Adipocyte (in vitro differentiated cells): ENCODE measurements around the gene SCART1.
"Not testable (repeated sequence)": the region's sequence is repeated elsewhere in the genome, so short reads cannot be mapped to it uniquely, and the experiment has no call there.

Experiments used
- DNase-seq: peaks from one replicate; pipeline ENCODE4 v3.0.0-alpha.2; 2015; ENCODE audit warnings: low read depth
- H3K27me3 ChIP-seq: replicated peaks from 2 replicates; pipeline ENCODE4 v1.7.0; 2013; ENCODE audit warnings: mild to moderate bottlenecking, low read length, moderate library complexity; ENCODE audit not compliant: control insufficient read depth, insufficient read depth
- H3K36me3 ChIP-seq: 2 replicates; pipeline ENCODE4 v1.7.0; 2013; ENCODE audit warnings: low read length, mild to moderate bottlenecking, moderate library complexity; ENCODE audit not compliant: control insufficient read depth, insufficient read depth, severe bottlenecking
- H3K4me1 ChIP-seq: 2 replicates; pipeline ENCODE4 v1.7.0; 2013; ENCODE audit warnings: mild to moderate bottlenecking, low read length, moderate library complexity; ENCODE audit not compliant: control insufficient read depth, insufficient read depth
- H3K4me3 ChIP-seq: 2 replicates; pipeline ENCODE4 v1.7.0; 2013; ENCODE audit warnings: mild to moderate bottlenecking, low read length, moderate library complexity
- H3K9ac ChIP-seq: 2 replicates; pipeline ENCODE4 v1.7.0; 2013; ENCODE audit warnings: mild to moderate bottlenecking, low read length, moderate library complexity
- H3K9me3 ChIP-seq: 2 replicates; pipeline ENCODE4 v1.7.0; 2013; ENCODE audit warnings: mild to moderate bottlenecking, low read length, moderate library complexity; ENCODE audit not compliant: control insufficient read depth

Gene SCART1

DNA sequence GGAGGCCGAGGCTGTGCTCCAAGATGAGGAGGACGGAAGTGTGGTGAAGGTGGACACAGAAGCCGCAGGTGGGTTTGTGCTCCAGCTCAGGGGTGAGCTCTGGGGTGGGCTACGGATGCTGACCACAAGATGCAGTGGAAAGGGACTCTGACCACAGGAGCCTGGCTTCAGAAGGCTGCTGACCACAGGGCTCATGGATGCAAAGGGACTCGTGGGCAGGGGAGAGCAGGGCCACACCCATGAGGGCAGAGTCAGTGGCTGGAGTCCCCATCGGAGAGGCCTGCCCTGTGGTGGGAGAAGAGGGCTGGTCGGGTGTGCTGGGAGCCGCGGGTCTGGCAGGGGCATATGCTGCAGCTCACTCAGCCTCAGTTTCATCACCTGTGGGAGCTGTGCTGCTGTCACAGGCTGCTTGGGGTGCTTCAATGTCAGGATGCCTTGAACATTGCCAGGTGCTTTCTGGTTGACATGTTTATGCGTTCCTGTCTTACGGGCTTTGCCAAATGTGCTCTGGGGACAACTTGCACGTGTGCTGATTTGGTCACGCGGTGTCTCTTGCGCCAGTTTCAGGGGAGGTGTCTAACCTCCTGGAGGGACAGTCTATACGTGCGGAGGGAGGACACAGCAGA lies 13.7 kb downstream of the SCART1 start:
- no peak for DNase-seq
- Histone ChIP-seq H3K9ac (no peak overlapping the region), H3K27me3 (no peaks in the 10 kb centered on the region), H3K4me3 (no peak overlapping the region), H3K36me3 (peaks cover 5% of the 10 kb centered on the region), H3K4me1 (no peaks in the 10 kb centered on the region), H3K9me3 (no peaks in the 10 kb centered on the region)

DNA sequence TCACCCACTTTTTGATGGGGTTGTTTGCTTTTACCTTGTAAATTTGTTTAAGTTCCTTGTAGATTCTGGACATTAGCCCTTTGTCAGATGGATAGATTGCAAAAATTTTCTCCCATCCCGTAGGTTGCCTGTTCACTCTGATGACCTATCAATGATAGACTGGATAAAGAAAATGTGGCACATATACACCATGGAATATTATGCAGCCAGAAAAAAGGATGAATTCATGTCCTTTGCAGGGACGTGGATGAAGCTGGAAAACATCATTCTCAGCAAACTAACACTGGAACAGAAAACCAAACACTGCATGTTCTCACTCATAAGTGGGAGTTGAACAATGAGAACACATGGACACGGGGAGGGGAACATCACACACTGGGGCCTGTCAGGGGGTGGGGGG lies 15.5 kb downstream of the SCART1 start:
- H3K4me1 ChIP-seq, H3K9ac ChIP-seq, DNase-seq, H3K4me3 ChIP-seq, H3K9me3 ChIP-seq, H3K36me3 ChIP-seq, H3K27me3 ChIP-seq: not testable (repeated sequence)

DNA sequence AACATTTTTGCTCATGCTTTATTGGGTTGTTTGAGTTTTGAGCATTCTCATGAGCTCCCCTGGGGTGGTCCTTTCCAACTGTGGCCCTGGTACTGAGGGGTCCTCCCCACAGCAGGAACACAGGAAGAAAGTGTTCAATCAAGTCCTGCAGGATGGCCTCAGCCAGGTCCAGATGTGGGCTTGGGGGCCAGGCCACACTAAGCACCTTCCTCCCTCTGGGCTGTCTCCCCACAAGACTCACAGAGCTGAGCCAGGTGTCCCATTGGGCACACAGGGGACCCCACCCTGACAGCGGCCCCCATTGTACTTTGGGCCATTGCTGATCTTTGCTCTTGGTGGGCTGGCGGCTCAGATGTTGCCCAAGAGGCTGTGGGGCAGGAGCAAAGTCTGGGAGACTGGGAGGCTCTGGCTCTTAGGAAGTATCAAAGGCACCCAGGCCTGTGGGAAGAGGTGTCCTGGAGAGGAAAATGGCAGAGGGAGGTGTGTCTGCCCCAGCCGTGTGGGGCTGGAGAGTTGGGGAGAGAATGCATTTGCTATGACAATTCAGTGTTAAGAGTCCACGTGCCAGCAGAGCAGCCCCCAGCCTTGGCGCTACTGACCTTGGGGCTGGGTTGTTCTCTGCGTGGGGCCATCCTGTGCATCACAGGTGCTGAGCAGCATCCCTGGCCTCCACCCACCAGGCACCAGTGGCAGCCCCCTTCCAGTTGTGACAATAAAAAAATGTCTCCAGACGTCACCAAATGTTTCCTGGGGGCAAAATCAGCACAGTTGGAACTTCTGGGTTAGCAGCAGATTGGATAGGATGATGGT lies 17.8 kb downstream of the SCART1 start:
- H3K36me3 ChIP-seq, result peaks cover 5% of the 10 kb centered on the region
- no peak overlapping the region for H3K9ac ChIP-seq
- no peaks in the 10 kb centered on the region for H3K27me3 ChIP-seq
- H3K9me3 ChIP-seq, result no peaks in the 10 kb centered on the region
- no peaks in the 10 kb centered on the region for H3K4me1 ChIP-seq
- no peak for DNase-seq
- H3K4me3 ChIP-seq, result no peak overlapping the region

DNA sequence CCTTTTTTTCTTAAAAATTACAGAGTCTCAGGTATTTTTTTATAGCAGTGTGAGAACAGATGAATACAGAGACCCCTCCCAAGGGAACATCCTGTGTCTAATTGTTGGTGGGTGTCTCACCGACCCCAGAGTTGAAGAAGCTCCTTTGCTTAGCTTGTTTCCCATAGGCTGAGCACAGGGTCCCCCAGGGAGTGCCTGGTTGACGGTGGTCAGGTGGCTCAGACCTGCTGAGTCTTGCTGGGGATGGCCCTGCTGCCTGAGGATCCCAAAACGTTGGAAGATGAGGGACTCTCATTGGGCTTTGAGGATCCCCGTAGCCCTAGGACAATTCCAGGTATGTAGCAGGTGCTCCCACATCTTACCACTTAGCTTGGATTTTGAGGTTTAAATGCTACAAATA lies 19.5 kb downstream of the SCART1 start:
- DNase-seq, result no peak
- H3K27me3 ChIP-seq, result no peaks in the 10 kb centered on the region
- no peaks in the 10 kb centered on the region for H3K4me1 ChIP-seq
- H3K9me3 ChIP-seq, result no peaks in the 10 kb centered on the region
- no peaks in the 10 kb centered on the region for H3K36me3 ChIP-seq
- H3K9ac ChIP-seq, result no peak overlapping the region
- no peak overlapping the region for H3K4me3 ChIP-seq

DNA sequence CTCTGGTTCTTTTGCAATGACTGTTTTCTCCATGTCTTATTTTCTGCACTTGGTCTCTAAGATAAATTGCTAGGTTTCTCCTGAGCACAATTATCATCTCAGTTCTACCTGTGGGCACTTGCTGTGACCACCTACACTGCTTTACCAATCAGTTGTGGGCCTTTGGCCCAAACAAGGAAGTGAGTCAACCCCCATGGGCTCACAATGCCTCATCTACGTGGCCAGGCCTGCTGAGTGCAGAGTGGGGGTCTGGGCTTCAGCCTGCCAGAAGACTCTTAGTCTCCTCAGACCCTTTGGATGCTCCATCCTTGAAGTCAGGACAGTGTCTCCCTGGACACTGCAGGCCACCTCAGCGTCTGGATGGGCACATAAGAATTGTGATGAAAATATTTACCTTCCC lies 20.3 kb downstream of the SCART1 start:
- Histone ChIP-seq H3K9ac (no peak overlapping the region), H3K4me3 (no peak overlapping the region), H3K4me1 (no peaks in the 10 kb centered on the region), H3K36me3 (no peaks in the 10 kb centered on the region), H3K9me3 (no peaks in the 10 kb centered on the region), H3K27me3 (no peaks in the 10 kb centered on the region)
- no peak for DNase-seq

DNA sequence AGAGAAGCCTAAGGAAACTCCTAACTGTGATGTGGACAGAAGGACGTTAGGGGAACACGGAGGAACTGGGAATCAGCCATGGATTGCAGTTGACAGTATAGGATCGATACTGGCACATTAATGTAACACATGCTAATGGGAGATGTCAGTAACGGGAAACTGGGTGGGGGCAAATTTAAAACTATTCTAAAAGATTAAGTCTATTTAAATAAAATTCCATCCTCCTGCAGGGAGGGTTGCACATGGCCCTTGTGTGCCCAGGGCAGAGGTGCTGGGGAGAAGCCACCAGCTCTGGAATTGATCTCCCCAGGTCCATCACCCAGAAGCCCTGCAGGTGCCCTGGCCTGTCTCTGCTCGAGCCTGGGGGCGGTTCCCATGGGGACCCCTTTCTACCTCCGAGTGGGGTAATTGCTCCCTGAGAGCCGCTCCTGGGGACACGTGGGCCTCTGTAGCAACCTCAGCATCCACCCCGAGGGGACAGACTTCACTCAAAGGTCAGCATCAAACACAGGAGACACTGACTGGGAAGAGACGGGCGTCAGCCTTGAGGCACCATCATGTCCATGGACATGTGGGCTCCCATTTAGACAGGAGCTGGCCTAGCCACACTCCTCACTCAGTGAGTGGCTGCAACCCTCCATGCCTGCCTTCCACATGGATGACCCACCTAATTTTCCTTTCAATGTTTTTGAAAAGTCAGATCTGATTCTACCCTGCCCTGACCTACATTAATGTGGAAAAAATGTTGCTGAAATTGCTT lies 21.1 kb downstream of the SCART1 start:
- Histone ChIP-seq H3K9ac (no peak overlapping the region), H3K27me3 (no peaks in the 10 kb centered on the region), H3K9me3 (no peaks in the 10 kb centered on the region), H3K4me3 (no peak overlapping the region), H3K4me1 (no peaks in the 10 kb centered on the region), H3K36me3 (no peaks in the 10 kb centered on the region)
- DNase-seq, result no peak

DNA sequence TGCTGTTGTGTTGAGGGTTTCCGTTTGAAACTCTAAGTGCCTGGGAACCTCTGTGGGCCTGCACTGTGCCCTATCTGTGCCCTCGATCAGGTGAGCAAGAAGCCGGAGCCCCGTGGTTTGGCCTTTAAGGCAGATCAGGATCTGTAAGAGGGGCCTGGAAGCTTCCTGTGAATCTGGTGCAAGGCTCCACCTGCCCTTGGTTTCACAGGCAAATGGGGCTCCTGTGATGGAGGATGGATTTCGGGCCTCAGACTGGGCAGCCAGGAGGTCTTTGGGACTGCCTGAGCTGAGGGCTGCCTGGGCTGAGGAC lies 21.6 kb downstream of the SCART1 start:
- DNase-seq, result no peak
- H3K27me3 ChIP-seq, result no peaks in the 10 kb centered on the region
- no peak overlapping the region for H3K4me3 ChIP-seq
- H3K36me3 ChIP-seq, result no peaks in the 10 kb centered on the region
- no peaks in the 10 kb centered on the region for H3K9me3 ChIP-seq
- no peaks in the 10 kb centered on the region for H3K4me1 ChIP-seq
- no peak overlapping the region for H3K9ac ChIP-seq

DNA sequence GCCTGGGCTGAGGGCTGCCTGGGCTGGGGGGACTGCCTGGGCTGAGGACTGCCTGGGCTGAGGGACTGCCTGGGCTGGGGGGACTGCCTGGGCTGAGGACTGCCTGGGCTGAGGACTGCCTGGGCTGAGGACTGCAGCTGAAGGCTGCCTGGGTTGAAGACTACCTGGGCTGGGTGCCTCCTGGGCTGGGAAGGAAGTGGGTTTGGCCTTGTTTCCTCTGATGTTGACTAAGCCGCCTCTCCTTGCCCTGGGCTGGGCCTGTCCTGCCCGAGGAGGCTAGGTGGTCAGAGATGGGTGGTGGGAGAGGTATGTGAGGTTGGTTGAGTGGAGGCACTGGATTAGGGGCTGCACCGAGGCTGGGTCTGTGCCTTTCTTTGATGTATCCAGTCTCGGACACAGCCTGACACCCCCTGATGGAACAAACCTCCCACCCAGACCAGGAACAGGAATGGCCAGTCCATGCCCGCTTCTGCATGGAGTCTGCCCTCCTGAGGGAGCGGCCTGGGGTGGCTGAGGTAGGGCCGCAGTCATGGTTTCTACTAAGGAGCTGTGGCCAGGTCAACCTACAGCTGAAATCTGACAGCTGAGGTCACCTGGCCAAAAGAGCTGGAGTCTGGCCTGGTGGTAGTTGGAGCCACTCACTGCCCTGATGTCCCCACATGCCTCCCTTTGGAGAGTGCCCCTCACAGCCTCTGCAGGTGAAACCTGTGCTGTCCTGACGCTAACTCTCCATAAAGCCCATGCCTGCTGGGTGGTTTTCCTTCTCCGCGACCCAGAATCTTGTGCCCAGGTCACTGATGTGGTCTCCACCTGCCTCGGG lies 22.3 kb downstream of the SCART1 start:
- Histone ChIP-seq H3K36me3 (no peaks in the 10 kb centered on the region), H3K9ac (no peak overlapping the region), H3K4me1 (no peaks in the 10 kb centered on the region), H3K27me3 (no peaks in the 10 kb centered on the region), H3K9me3 (no peaks in the 10 kb centered on the region), H3K4me3 (no peak overlapping the region)
- DNase-seq, result no peak

DNA sequence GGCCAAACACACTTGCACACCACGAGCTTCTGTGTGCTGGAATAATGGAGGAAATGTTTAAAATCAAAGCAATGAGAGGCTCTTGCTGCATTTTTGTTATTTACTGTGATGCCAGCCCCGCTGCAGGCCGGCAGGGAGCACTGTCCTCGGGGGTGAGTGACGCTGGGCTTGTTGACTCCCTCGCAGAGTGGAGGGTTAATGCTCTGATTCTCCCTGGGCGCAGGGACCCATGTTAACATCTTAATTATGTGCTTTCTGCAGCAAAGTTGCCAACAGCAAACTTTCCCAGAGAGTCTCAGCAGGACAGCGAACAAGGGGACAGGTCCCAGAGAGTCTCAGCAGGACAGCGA lies 22.9 kb downstream of the SCART1 start:
- Histone ChIP-seq H3K9me3 (no peaks in the 10 kb centered on the region), H3K36me3 (no peaks in the 10 kb centered on the region), H3K4me3 (no peak overlapping the region), H3K4me1 (no peaks in the 10 kb centered on the region), H3K9ac (no peak overlapping the region), H3K27me3 (no peaks in the 10 kb centered on the region)
- no peak for DNase-seq

DNA sequence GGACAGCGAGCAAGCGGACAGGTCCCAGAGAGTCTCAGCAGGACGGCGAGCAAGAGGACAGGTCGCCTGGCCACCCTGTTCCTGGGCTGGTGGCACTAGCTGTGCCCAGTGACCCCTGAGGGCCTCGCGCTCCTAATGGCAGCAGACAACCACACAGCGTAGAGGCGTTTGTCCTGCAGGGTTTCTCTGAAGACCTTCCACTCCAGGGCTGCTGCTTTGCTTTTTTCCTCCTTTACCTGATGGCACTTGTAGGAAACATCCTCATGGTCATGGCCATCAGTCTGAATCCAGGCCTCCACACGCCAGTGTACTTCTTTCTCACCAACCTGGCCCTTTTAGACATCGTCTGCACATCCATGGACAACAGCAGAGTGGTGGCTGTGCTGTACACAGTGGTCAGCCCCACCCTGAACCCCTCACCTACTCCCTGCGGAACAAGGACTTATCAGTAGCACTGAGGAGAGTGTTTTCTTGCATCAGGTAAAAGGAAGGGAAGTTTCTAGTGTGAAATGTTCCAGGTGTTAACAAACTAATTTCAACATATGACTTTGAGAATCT lies 27.4 kb downstream of the SCART1 start:
- Histone ChIP-seq H3K4me3 (no peak overlapping the region), H3K4me1 (no peaks in the 10 kb centered on the region), H3K9me3 (peaks cover 32% of the 10 kb centered on the region), H3K9ac (no peak overlapping the region), H3K27me3 (no peaks in the 10 kb centered on the region), H3K36me3 (no peaks in the 10 kb centered on the region)
- no peak for DNase-seq

DNA sequence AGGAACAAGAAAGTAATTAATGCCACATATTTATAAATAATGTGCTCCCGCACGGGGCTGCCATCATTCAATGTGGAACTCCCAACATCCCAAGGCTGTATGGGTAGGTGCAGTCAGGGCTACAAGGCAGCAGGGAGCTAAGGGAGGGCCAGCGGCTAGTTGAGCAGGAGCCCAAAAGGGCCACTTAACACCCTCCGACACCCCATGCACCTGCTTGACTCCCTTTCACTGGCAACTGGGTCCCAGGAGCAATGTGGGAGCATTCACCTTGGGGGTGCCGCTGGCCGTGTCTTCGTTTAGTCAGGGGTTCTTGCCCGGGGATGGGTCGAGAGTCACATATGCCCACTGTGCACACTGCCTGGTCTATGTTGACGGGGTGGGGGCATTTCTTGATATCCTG lies 27.9 kb downstream of the SCART1 start:
- no peak overlapping the region for H3K4me3 ChIP-seq
- no peaks in the 10 kb centered on the region for H3K27me3 ChIP-seq
- no peak for DNase-seq
- no peak overlapping the region for H3K9ac ChIP-seq
- H3K9me3 ChIP-seq, result peaks cover 37% of the 10 kb centered on the region
- no peaks in the 10 kb centered on the region for H3K4me1 ChIP-seq
- no peaks in the 10 kb centered on the region for H3K36me3 ChIP-seq
